GM12874 (cell line): Measurements from ENCODE around the gene DAP.

Source experiments
- CTCF ChIP-seq: IDR thresholded peaks from 2 replicates; pipeline ENCODE4 v1.5.1; 2011; ENCODE audit warnings: low read depth, mild to moderate bottlenecking, control low read depth, low read length, moderate library complexity; ENCODE audit not compliant: insufficient read depth

Gene DAP

GRCh38 chr5:10649666-10650380 lies 111.2 kb downstream of the DAP start:
- TF ChIP-seq CTCF: no peak

GRCh38 chr5:10648806-10649665 lies 112.0 kb downstream of the DAP start:
- no peak for TF ChIP-seq CTCF

GRCh38 chr5:10647640-10648039 lies 113.4 kb downstream of the DAP start:
- no peak for TF ChIP-seq CTCF

GRCh38 chr5:10645671-10646070 lies 115.4 kb downstream of the DAP start:
- no peak for TF ChIP-seq CTCF

- no peak for TF ChIP-seq CTCF
Observed at GRCh38 chr5:10645146-10645545, 115.9 kb downstream of the DAP start.

GRCh38 chr5:10644192-10644591 lies 116.8 kb downstream of the DAP start:
- no peak for TF ChIP-seq CTCF

GRCh38 chr5:10642367-10642766 lies 118.7 kb downstream of the DAP start:
- TF ChIP-seq CTCF: no peak
